Stimulated activated naive B cell treated with anti-CD40 and anti-IgM and Interleukin-4, amounts not matched to agents 10 μg/mL and 1 μg/mL and 100 μg/mL, for 72 hours (primary cell): ENCODE measurements around the gene RFTN1.

ENCODE experiments used
- ATAC-seq, 2 donors: fragments of 150-1000 bp; cut with Tn5 transposase; replicated peaks; 2 replicates each; pipeline ENCODE4 v1.10.0; 2021; ENCODE audit warnings: moderate library complexity in 1 of 2
- DNase-seq: peaks from one replicate; pipeline ENCODE4 v3.0.0; 2021
- H3K27ac Mint-ChIP-seq: one replicate; pipeline ENCODE4 v1.8.0; 2022; ENCODE audit warnings: mild to moderate bottlenecking, mixed read lengths
- H3K27me3 Mint-ChIP-seq, 2 donors: one replicate each; pipeline ENCODE4 v1.8.0; 2022; ENCODE audit warnings: mixed read lengths in 2 of 2
- H3K36me3 Mint-ChIP-seq, 2 donors: one replicate each; pipeline ENCODE4 v1.8.0; 2022; ENCODE audit warnings: mixed read lengths in 2 of 2, mild to moderate bottlenecking in 1 of 2
- H3K4me1 Mint-ChIP-seq, 2 donors: one replicate each; pipeline ENCODE4 v1.8.0; 2022; ENCODE audit warnings: mixed read lengths in 2 of 2, mild to moderate bottlenecking in 1 of 2
- H3K4me3 Mint-ChIP-seq, 2 donors: one replicate each; pipeline ENCODE4 v1.8.0; 2022; ENCODE audit warnings: mild to moderate bottlenecking in 2 of 2, mixed read lengths in 2 of 2, moderate library complexity in 1 of 2
- H3K9me3 Mint-ChIP-seq, 2 donors: one replicate each; pipeline ENCODE4 v1.8.0; 2022; ENCODE audit warnings: mixed read lengths in 2 of 2, mild to moderate bottlenecking in 1 of 2

The RFTN1 gene

DNA sequence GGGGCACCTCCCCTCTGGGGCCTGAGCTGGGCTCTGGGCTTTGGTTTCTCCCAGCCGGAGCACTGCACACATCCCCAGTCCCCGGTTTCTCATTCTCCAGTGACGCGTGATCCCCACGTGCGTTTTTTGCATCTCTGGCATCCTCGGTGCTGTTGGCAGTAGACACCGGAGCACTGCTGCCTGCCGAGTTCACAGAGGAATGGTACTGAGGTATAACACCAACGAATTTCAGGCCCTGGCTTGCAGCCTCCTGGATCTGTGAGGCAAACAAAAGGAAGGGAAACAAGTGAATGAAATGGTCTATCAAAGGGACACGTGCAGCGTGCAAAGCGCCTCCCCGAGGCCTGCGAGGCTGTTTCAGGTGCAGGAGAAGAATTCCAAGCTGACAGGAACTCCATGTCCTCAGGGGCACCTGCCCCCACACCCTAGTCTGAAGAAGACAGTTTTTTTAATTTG lies 135.6 kb downstream of the RFTN1 start:
- H3K4me3 Mint-ChIP-seq: peak overlapping the region; percentile 30 to 72
- peaks cover 92 to 98% of the 10 kb centered on the region in 2 donors for H3K36me3 Mint-ChIP-seq
- H3K27me3 Mint-ChIP-seq: no peaks in the 10 kb centered on the region
- H3K27ac Mint-ChIP-seq: peak overlapping the region; percentile 96
- ATAC-seq: no peak
- H3K4me1 Mint-ChIP-seq: peaks cover 74 to 96% of the 10 kb centered on the region in 2 donors
- DNase-seq: no peak
- H3K9me3 Mint-ChIP-seq: peaks cover 6 to 9% of the 10 kb centered on the region in 2 donors

DNA sequence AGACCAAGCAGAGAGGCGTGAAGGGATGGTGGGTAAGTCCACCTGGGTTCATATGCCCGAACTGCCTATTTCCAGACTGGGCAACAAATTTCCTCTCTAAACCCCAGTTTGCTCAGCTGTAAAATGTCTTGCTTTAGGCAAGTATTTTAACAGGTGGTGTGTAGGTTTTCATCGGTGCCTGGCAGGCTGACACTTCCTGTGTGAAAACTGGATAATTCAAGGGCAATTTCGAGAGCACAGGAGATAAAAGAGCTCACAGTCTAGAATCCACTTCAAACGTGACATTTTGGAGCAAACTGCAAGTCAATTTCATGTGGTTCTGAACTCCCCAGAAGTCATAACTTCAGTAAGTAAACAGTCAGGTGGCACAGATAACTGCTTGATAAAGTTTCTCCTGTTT lies 136.3 kb downstream of the RFTN1 start:
- Mint-ChIP-seq H3K9me3 (peaks cover 4 to 6% of the 10 kb centered on the region in 2 donors), H3K27ac (peak overlapping the region; percentile 96), H3K27me3 (no peaks in the 10 kb centered on the region), H3K36me3 (peaks cover 92 to 98% of the 10 kb centered on the region in 2 donors), H3K4me3 (peak overlapping the region; percentile 20 to 72), H3K4me1 (peaks cover 74 to 96% of the 10 kb centered on the region in 2 donors)
- DNase-seq (no peak), ATAC-seq (peak; percentile 3 to 4)

DNA sequence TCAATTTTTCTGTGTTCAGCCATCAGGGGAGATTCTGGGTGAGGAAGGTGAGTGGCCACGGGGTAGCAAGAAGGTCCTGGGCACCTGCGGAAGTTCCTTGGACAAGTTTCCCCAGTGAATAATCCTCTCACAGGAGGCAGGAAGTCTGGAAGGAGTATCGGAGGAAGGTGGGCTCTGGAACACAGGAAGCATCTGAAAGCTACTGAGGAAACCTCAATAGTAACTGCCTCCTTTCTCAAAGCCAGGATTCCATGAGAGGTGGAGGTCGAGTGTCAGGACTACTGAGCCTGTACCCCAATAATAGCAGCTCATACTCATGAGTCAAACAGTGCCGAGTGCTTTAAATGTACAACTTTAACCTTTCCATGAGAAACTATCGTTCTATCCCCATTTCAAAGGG lies 137.6 kb downstream of the RFTN1 start:
- Mint-ChIP-seq H3K4me1 (peaks cover 74 to 96% of the 10 kb centered on the region in 2 donors), H3K36me3 (peaks cover 86 to 93% of the 10 kb centered on the region in 2 donors), H3K27me3 (no peaks in the 10 kb centered on the region), H3K4me3 (peak overlapping the region in 1 of 2 donors; percentile 36), H3K27ac (peak overlapping the region; percentile 96), H3K9me3 (peaks cover 3 to 4% of the 10 kb centered on the region in 2 donors)
- ATAC-seq (no peak), DNase-seq (no peak)

DNA sequence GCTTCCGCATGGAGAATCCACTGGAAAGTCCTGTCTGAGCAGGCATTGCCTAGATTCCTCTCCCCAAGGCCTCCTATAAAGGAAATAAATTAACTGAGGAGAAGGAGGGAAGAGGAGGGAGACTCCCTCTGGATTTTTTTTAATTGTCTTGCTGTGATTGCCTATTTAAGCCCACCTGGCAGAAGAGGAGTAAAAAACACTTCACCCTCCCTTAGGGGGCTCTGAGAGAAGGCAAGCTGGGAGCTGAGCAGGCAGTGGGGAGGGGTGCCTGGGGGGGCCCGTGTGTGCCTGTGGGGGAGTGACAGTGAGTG lies 138.6 kb downstream of the RFTN1 start:
- peak overlapping the region; percentile 47 to 60 for H3K4me3 Mint-ChIP-seq
- no peaks in the 10 kb centered on the region for H3K27me3 Mint-ChIP-seq
- ATAC-seq (no peak), DNase-seq (no peak)
- peaks cover 84 to 90% of the 10 kb centered on the region in 2 donors for H3K36me3 Mint-ChIP-seq
- peak overlapping the region; percentile 96 for H3K27ac Mint-ChIP-seq
- peaks cover 74 to 98% of the 10 kb centered on the region in 2 donors for H3K4me1 Mint-ChIP-seq
- H3K9me3 Mint-ChIP-seq: peaks cover 3 to 4% of the 10 kb centered on the region in 2 donors

DNA sequence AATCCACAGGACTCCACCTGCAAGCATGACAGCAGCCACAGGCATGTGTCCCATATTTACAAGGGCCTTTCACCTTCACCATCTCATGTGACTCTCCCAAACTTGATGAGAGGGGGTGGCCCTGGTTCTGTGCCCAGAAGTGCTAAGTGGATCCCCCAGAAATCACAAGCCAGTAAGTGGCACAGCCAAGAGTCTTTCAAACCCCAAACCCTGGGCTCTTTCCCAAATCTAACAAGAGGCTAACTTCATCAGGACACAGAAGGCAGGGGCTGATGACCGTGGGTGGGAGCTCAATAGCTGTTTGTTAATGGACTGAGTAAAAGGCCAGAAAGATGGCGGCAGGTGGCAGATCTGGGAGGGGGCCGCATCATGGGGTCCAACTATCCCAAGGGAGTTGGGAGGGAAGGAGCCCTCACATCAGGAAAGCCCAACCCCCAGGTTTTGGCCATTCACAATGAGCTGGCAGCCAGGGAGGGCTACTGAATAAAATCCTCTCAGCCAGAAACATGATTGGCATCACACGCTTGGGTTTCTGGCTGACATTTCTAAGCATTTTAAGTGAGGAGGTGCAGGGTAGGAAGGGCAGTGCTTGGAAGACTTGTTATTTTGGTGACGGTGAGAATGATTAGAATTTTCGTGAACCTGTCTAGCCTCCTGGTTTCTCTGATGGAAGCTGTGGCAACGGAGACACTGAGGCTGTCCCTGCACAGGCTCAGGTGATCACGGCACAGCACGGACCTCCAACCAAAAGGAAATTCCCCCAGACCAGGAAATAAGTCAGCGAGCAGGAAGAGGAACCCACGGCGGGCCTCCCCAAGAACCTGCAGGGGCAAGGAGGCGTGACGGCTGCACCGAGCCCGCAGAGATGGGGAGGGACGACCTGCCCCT lies 139.2 kb downstream of the RFTN1 start:
- Mint-ChIP-seq H3K36me3 (peaks cover 84 to 91% of the 10 kb centered on the region in 2 donors), H3K27ac (peak overlapping the region; percentile 96), H3K27me3 (no peaks in the 10 kb centered on the region), H3K9me3 (peaks cover 3 to 4% of the 10 kb centered on the region in 2 donors), H3K4me3 (peak overlapping the region; percentile 58 to 60), H3K4me1 (peaks cover 79 to 99% of the 10 kb centered on the region in 2 donors)
- DNase-seq (peak; percentile 81), ATAC-seq (peak; percentile 28 to 33)

DNA sequence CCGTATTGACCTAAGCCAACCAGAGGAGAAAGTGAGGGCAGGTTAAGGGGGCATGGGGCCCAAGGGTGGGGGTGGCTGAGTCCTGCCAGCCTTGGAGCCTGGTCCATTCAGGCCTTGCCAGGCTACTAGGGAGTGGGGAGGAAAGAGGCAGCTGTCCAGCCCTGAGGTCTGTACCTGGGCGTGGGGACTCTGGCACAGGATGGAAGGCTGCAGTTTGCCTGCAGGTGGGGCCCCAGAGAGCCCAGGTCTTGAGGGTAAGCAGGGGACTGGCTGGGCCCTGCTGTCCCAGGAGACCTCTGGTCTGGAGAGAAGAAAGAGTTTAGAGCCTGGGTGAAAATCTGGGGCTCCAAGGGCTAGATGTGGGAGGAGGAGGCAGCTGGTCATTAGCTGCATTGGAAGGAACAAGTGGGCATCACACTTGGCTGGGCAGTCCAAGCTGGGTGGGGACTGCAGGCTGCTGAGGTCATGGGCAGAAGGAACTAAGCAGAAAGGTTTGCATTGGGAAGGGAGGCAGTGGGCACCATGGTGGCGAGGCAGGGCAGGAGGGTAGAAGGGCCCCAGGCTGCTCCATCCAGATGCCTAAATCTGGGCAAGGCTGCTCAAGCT lies 140.1 kb downstream of the RFTN1 start:
- Mint-ChIP-seq H3K4me3 (peak overlapping the region; percentile 60 to 70), H3K4me1 (peaks cover 77 to 95% of the 10 kb centered on the region in 2 donors), H3K27me3 (no peaks in the 10 kb centered on the region), H3K36me3 (peaks cover 79 to 89% of the 10 kb centered on the region in 2 donors), H3K9me3 (peaks cover 0 to 4% of the 10 kb centered on the region in 2 donors), H3K27ac (peak overlapping the region; percentile 96)
- ATAC-seq (no peak), DNase-seq (peak; percentile 40)

DNA sequence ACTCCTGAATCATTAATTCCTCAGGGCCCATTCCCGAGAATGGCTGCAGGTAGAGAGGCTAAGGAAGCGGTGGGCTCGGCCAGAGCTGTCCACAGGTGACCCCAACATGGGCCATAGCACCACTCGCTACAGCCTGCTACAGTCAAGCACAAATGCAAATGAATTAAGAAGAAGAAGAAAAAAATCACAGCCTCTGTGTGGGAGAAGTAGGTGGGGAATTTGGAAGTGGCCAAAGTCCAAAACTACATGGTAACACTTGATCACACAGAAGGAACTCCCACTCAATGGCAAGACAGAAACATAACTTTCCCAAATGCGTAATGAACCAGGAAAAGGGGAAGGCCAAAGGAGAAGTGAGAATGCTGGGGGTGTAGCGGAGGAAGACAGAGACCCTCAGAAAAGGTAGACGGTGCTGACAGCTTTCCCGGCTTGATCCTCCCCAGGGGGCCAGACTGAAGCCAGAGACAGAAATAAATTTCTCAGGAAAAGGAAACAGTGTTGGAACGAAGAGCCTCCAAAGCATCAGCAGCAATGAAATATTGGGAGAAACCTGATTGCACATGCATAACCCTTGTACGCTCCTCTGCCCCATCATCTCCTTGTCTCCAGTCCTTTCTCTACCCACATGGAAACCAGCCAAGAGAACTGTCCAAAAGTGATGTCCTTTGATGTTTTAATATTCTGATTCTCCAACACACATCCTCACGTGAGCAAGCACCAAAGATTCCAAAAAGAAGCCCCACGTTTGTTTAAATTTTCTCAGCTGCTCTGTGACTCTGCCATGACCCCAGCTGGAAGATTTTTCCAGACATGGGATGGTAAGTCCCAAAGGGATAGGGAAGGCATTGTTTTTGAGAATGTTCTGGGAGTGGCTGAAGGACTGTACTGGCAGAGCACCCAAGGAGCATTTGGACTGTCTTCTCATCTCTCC lies 140.9 kb downstream of the RFTN1 start:
- Mint-ChIP-seq H3K36me3 (peaks cover 79 to 89% of the 10 kb centered on the region in 2 donors), H3K4me1 (peaks cover 76 to 97% of the 10 kb centered on the region in 2 donors), H3K4me3 (peak overlapping the region; percentile 60 to 70), H3K27me3 (no peaks in the 10 kb centered on the region), H3K27ac (peak overlapping the region; percentile 96), H3K9me3 (no peaks in the 10 kb centered on the region)
- ATAC-seq (peak; percentile 23), DNase-seq (peak; percentile 76)

DNA sequence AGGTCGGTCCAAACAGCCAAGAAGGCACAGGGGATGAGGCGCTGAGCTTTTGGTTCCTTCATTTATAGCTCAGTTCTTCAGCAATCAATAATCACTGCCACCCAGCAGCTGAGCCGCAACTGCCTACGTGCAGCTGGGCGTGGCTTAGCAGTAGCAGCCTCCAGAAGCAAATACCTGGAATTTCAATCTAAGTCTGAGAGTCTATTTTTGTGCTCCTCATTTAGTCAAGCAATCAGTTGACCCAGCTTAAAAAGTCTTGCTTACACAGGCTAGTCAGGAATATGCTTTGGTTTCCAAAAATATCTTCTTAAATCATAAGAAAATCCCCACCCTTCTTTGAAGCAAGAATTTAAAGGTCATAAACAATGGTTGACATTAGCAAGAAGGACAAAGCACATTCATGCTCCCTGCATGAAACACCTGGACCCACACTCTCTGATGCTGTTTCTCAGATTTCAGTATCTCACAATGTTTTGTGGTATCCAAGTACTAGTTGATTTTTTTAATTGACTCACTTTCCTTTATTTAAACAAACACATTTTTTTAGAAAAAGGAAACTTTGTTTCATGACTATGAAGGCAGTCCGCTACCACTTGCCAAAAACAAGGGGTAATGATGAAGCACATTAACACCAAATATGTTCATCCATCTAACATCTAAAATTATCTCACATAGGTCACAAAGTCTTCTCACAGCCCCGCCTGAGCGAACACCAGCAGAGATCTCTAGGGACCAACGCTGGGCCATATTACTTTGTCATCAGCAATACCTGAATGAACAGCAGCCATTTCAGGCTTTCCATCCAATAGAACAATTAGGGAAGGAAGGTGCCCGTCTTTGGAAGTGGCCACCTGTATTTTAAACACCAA lies 142.4 kb downstream of the RFTN1 start:
- Mint-ChIP-seq H3K9me3 (no peaks in the 10 kb centered on the region), H3K4me1 (peaks cover 74 to 97% of the 10 kb centered on the region in 2 donors), H3K27ac (peak overlapping the region; percentile 96), H3K27me3 (no peaks in the 10 kb centered on the region), H3K4me3 (peak overlapping the region; percentile 60 to 70), H3K36me3 (peaks cover 80 to 89% of the 10 kb centered on the region in 2 donors)
- DNase-seq (peak; percentile 83), ATAC-seq (peak; percentile 70 to 75)

DNA sequence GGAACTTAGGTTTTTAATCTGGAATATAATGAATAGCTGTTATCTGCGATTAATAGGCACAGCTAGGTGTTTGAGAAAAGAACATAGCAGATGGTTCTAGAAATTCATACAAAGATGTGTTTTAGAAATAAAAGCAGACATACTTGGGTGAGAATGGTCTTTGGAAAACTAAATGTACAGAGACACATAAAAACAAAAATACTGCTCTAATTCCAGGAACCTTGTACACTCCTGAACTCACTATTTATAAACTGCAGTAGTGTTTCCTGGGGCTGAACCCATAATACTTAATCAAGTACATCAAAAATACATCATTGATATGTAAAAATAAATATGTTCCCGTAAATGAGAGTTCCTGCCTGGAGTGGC lies 143.0 kb downstream of the RFTN1 start:
- peaks cover 81 to 89% of the 10 kb centered on the region in 2 donors for H3K36me3 Mint-ChIP-seq
- no peak for DNase-seq
- H3K4me3 Mint-ChIP-seq: peak overlapping the region; percentile 43 to 49
- H3K9me3 Mint-ChIP-seq: no peaks in the 10 kb centered on the region
- H3K27ac Mint-ChIP-seq: peak overlapping the region; percentile 96
- peaks cover 73 to 97% of the 10 kb centered on the region in 2 donors for H3K4me1 Mint-ChIP-seq
- H3K27me3 Mint-ChIP-seq: no peaks in the 10 kb centered on the region
- no peak for ATAC-seq

DNA sequence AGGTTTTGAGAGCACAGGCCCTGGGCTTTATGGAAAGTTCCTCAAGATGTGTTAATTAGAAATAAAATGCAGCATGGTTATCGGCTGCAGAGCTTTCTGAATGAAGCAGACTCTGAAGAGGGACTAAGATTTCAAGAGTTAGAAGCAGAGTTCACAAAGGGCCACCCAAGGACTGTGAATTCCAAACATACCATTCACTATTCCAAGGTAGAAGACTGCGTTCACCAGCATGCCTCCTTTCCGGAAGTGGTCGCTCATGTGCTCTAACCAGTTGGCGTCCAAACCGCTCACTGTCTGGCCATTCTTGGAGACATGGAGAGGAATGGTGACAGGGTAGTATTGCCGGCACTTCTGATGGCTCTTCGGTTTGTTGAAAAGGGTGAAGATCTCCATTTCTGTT lies 143.6 kb downstream of the RFTN1 start:
- no peak for DNase-seq
- no peak for ATAC-seq
- Mint-ChIP-seq H3K4me1 (peaks cover 71 to 96% of the 10 kb centered on the region in 2 donors), H3K9me3 (no peaks in the 10 kb centered on the region), H3K27ac (peak overlapping the region; percentile 96), H3K27me3 (no peaks in the 10 kb centered on the region), H3K36me3 (peaks cover 77 to 87% of the 10 kb centered on the region in 2 donors), H3K4me3 (peak overlapping the region in 1 of 2 donors; percentile 49)

DNA sequence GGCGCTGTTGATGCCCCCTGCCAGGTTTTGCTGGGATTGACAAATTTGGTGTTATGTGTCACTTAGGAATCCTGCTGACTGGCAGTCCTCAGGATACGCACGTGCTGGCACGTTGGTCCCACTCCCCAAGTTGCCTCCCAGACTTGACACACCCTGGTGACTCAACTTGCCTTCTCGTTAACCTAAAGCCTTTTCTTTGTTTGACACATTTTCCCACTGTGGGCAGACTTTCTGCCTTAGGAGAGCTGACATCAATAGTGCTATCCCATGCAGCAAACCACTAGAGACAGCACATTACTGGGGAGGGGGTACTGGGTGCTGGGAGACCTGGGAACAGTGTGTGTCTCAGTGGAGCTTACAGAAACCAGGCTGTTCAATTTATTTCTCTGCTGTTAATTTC lies 144.2 kb downstream of the RFTN1 start:
- H3K9me3 Mint-ChIP-seq: no peaks in the 10 kb centered on the region
- peak overlapping the region in 1 of 2 donors; percentile 50 for H3K4me3 Mint-ChIP-seq
- no peak for ATAC-seq
- H3K27ac Mint-ChIP-seq: peak overlapping the region; percentile 96
- peaks cover 77 to 87% of the 10 kb centered on the region in 2 donors for H3K36me3 Mint-ChIP-seq
- no peaks in the 10 kb centered on the region for H3K27me3 Mint-ChIP-seq
- DNase-seq: no peak
- H3K4me1 Mint-ChIP-seq: peaks cover 66 to 95% of the 10 kb centered on the region in 2 donors

DNA sequence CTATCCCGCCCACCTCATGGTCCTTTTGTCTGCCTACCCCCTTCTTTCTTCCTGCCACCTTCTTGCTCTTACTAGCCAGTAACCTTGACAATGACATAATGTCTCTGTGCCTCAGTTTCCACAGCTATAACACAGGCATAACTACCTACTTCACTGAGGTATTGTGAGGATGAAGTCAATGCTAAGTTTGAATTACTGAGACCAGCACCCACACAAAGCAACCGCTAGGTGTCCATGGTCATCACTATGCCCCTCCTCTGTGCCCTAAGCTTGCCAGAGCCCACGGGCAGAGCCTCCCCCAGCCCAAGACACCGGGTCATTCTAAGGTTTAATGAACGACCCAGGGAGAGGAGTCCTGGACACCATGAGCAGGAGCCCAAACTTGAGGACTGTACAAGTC lies 146.9 kb downstream of the RFTN1 start:
- peaks cover 76 to 87% of the 10 kb centered on the region in 2 donors for H3K36me3 Mint-ChIP-seq
- H3K4me3 Mint-ChIP-seq: peak overlapping the region; percentile 18 to 50
- no peak for ATAC-seq
- no peaks in the 10 kb centered on the region for H3K27me3 Mint-ChIP-seq
- H3K9me3 Mint-ChIP-seq: no peaks in the 10 kb centered on the region
- H3K27ac Mint-ChIP-seq: peak overlapping the region; percentile 92
- peaks cover 52 to 91% of the 10 kb centered on the region in 2 donors for H3K4me1 Mint-ChIP-seq
- DNase-seq: no peak

DNA sequence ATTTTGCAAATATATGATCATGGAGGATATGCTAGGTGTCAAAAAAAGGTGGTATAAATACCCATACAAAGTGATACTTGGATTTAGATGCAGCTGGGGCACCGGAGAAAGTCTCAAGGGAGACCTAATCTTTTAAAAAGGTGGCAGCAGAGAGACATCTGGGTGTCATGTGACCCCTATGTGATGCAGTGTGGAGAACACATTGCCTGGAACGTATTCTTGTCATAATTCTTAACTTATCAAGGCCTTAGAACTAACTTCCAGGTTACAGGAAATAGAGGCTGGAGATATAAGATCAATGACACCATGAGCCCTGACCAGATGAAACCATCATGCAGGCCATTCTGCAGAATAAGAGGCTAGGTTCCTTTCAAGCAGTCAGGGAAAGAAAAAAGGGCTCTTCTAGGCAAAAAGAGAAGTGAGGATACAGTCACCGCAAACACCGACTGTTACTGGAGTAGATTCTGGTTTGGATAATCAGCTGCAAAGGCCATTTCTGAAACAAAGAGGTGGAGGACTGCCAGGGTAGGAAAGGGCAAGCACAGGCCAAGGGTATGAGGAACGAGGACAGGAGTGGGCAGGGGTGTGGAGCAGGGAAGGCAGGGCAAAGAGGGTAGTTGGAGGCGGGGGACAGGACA lies 147.9 kb downstream of the RFTN1 start:
- peak; percentile 44 to 47 for ATAC-seq
- peak overlapping the region; percentile 92 for H3K27ac Mint-ChIP-seq
- peaks cover 55 to 89% of the 10 kb centered on the region in 2 donors for H3K4me1 Mint-ChIP-seq
- DNase-seq: no peak
- H3K36me3 Mint-ChIP-seq: peaks cover 82 to 92% of the 10 kb centered on the region in 2 donors
- H3K9me3 Mint-ChIP-seq: no peaks in the 10 kb centered on the region
- H3K27me3 Mint-ChIP-seq: no peaks in the 10 kb centered on the region
- H3K4me3 Mint-ChIP-seq: peak overlapping the region; percentile 1 to 48
